ENCODE results near the gene MYL4.
"Not testable (repeated sequence)": the region's sequence is repeated elsewhere in the genome, so short reads cannot be mapped to it uniquely, and the experiment has no call there.

Gene MYL4

DNA sequence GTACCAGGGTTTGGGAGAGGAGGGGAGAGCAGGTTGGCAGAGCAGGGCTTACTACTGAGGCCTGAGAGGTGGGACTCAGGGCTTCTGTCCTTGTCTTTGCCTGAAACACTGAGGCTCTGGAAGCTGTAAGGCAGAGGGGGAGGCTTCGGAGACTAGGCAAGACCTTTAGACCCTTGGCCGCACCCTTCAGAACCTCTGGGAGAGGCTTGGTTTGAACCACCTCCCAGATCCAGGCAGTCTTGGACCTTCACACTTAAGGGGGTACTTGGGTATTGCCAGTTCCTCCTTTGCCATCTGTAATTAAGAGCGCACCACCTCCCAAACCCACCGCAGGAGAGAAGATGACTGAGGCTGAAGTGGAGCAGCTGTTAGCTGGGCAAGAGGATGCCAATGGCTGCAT, 12.9 kb downstream of the MYL4 start:
- DNase-seq = no peak

DNA sequence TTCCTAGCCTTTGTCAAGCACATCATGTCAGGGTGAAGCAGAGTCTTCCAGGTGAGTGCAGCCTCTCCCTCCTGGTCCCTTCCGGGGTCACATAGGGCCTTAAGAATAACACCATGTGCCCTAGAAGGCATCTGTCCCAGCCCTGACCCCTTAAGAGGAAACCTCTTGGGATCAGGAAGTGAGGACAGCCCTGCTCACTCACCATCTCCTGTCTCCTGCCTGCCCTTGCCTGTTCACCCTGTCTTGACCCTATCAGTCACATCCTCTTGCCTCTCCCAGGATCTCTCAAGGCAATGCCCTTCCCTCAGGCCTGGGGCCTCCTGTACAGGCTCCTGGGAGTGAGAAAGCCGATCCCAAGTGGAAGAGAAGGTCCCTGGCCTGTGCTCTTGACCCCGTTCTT, 13.9 kb downstream of the MYL4 start:
- DNase-seq = no peak

DNA sequence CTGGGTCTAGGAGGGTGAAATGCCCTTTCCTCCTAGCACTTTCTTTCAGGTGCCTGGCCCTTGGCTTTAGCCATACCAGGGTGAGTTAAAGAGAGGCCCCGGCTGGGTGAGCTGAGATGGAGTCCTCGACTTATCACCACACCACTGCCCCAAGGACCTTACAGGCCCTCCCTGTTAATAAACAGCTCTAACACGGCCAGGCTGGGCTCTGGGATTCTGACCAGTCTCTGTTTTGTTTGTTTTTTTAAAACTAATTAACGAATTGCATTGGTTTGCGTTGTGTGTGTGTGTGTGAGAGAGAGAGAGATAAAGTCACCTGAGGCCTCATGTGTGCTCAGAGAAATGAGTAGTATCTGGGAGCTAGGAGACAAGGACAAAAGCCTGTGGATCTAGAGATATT, 14.3 kb downstream of the MYL4 start:
- DNase-seq = no peak

DNA sequence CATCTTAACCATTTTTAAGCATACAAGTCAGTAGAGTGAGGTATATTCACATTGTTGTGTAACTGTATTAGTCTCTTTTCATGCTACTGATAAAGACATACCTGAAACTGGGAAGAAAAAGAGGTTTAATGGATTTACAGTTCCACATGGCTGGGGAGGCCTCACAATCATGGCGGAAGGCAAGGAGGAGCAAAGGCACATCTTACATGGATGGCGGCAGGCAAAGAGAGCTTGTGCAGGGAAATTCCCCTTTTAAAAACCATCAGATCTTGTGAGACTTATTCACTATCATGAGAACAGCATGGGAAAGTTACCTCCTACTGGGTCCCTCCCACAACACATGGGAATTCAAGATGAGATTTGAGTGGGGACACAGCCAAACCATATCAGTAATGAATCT, 14.9 kb downstream of the MYL4 start:
- not testable (repeated sequence) for DNase-seq

DNA sequence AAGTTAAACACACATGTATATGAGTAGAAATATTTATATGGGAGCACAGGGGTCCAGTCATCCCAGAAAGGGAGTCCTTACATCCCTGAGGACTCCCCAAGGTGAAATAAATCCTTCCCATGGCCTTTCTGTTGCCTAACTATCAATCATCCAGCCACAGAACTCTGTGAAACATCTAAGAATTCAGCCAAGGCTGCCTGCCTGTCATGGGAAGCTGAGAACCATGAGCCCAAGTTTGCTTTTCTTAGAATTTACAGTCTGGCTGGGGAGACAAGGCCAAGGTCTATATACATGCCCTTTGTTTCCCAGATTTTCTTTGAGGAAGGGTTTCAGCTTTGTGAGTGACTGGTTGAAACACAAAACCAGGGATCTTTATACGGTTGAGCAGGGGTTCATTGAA, 15.8 kb downstream of the MYL4 start:
- no peak for DNase-seq

DNA sequence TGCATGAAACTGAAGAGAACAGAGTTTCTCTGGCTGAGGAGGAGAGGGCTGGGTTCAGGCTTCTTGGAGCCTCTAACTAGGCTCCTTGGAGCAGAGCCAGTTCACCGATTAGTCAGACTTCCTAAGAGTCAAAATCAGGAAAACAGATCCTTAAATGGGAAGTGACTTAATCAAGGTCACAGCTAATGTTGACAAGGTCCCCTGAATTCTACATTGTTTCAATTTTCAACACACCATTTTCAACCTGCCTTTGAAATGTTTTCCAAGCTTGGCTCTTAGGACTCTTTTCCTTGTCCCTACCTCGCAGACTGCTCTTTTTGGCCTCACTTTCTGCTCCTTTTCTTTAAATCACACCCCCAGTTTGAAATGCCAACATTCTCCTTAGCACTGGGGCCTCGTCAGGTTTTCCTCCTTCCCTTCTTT, 16.3 kb downstream of the MYL4 start:
- no peak for DNase-seq

DNA sequence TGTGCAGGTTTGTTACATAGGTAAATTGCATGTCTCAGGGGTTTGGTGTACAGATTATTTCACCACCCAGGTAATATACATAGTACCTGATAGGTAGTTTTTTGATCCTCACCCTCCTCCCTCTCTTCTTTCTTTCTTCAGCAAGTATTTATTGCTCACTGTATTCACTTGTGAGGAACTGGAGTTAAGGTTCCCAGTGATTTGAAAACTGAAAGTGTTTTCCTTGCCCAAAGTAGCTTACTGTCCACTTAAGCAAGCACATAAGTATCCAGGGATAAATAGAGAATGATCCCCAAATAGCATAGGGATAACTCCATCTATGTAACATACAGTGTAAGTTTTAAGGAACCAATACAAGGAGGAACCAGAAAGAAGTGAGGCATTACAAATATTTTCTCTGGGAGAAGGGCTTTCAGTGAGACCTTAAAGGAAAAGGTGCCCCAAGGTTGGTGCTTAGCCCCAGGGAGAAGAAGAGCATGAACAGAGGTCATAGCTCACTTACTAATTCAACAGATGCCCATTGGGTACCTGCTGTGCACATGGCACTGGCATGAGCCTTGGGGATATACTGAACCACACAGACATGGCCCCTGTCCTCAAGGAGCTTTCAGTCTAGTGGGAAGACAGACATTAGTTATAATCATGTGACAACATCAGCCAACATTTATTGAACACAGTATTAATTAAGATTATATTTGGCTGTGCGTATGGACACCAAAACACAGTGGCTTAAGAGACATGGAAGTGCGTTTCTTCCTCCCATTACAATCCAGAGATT, 17.0 kb downstream of the MYL4 start:
- no peak for DNase-seq

DNA sequence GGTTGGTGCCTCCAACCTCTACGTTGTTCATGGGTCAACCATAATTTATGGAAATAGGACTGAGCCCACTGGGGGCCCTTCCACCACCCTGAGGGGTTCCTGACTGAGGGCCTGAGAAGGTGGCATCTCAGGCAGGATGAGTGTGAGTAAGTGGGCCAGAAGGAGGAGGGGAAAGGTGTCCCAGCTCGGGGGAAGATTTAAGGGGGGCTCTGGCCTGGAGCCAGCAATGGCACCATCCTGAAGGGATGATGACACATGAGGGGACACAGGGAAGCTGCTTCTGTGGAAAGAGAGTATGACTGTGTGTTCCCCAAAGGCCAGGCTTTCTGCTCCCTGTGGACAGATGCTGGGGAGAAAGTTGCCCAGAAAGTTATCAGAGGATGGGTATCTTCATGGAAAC, 18.7 kb downstream of the MYL4 start:
- no peak for DNase-seq

DNA sequence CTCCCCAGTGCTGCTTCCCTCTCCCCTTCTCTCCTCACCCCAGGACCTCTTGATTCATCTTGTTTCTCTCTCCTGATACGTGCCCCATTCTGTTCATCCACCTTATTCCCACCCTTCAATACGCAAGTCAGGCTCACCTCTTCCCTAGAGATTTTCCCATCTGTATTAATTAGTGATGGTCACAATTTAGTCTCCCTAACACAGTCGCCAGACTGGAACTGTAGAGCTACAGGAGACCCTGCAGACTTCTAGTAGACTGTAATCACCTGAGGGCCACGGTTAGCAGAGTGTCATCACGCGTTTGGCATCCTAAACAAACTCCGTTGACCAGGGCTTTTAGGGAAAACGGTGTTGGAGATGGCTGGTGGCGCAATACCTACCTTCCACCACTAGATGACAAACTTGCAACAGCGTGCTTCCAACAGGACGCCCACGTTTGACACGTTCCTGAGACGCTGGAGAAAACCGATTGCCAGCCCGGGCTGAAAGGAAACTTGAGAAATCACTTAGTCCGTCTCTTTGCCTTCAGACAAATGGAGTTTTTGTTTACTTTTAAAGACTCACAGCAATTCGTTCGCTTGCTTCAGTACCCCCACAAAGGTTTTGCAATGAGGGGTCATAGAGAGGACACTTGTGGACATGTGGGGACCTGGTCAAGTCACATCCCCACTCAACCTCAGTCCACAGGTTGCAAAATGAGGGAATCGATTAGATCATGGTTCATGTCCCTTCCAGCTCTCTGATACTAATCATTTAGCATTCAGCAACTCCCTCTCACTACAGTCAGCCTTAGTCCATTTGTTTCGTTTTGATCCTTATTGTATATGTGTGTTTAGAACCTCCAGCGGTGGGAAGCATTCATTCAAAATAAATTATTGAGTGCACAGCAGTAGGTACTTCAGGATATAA, 20.6 kb downstream of the MYL4 start:
- DNase-seq = peak; percentile 78

DNA sequence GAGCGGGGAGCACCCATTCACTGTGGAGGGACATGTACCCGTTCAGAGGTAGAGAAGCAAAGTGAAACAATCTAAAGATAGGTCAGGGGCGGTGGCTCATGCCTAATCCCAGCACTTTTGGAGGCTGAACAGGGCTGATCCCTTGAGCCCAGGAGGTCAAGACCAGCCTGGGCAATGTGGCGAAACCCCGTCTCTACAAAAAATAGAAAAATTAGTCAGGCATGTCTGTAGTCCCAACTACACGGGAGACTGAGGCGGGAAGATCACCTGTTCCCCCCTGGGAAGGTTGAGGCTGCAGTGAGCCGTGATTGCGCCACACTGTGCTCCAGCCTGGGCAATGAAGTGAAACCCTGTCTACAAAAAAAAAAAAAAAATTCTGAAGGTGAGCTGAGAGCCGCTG, 21.7 kb downstream of the MYL4 start:
- DNase-seq = no peak

DNA sequence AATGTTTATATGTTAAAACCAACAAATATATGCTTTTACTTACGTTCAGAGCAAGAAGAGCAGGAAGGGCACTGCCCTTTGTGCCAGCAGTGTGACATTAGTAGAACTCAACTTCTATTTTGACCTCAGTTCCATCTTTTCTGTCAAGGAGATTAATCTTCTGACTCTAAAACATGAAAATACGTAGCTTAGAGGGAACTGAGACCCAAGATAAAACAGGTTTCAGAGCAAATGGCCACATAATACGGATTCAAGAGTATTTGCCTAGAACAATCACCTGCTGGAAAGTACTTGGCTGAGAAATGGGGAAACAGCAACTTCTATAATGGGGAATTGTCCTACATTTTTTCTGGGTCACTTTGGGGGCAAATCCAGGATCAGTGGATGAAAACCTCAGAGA, 22.2 kb downstream of the MYL4 start:
- no peak for DNase-seq

DNA sequence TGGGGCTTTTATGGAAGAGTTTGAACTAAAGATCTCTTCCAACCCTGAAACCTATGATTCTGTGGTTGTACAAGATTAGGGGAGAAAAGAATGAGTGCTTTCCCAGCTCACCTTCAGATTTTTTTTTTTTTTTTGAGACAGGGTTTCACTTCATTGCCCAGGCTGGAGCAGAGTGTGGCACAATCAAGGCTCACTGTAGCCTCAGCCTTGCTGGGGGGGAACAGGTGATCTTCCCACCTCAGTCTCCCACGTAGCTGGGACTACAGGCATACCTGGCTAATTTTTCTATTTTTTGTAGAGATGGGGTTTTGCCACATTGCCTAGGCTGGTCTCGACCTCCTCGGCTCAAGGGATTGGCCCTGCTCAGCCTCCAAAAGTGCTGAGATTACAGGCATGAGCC, 22.7 kb downstream of the MYL4 start:
- no peak for DNase-seq

DNA sequence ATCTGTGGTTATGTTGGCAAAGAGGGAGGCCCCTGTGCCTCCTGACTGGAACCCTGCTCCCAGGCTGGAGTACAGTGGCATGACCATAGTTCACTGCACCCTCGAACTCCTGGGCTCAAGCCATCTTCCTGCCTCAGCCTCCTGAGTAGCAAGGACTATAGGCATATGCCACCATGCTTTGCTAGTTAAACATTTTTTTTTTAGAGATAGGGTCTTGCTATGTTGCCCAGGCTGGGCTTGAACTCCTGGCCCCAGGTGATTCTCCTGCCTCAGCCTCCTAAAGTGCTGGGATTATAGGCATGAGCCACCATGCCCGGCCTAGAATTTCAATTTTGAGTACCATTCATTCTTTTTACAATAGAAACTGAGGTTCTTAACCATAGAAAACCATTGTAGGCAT, 23.3 kb downstream of the MYL4 start:
- DNase-seq = no peak

DNA sequence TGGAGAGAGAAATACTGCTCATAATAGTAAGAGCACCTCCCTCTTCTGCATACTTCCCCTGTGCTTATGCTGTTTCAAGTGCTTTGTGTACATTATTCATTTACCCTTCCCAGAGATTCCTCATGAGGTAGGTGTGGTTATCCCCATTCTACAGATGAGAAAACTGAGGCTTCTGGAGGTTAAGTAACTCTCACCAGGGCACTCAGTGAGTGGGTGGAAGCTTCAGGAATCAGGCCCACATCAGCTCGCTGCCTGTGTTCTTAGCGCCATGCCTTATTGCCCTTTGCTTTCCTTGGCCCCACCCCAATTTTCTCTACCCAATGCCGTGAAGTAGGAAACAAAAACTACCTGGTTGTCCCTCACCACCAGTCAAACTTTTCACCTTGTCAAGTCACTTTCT, 26.4 kb downstream of the MYL4 start:
- DNase-seq = no peak

DNA sequence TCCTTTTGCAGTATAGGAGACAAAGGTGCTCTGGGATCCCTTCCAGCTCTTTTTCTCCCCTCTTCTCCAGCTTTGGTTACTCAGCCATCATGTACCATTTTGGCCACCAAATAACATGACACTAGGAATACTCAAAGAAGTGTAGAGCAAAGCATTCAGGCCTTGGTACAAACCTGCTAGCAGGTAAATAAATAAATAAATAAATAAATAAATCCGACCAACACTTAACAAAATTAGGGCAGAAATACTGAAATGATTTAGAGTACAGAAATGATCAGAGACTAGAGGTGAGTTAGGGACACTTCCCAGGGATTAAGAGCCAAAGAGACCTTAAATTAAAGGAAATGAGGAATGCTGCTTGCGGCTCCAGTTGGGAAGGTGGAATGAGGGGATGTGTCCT, 26.8 kb downstream of the MYL4 start:
- DNase-seq = no peak

DNA sequence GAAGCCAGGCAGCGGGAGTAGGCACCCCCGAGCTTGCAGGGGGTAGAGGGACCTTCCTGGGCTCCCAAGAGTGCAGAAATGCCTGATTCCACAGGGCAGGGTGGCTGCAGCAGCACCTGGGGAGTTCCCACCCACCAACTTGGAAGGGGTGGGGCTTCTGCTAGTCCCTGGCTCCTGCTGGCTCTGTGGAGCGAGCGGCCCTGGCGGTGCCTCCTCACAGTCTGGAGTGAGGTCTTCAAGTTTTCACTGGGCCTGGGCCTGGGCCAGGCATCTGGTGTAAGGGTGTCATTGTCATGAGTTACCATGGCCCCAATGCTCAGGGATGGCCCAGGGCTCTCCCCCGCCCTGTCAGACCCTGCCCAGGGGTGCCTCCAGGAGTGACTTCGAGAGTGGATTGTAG, 28.7 kb downstream of the MYL4 start:
- no peak for DNase-seq

DNA sequence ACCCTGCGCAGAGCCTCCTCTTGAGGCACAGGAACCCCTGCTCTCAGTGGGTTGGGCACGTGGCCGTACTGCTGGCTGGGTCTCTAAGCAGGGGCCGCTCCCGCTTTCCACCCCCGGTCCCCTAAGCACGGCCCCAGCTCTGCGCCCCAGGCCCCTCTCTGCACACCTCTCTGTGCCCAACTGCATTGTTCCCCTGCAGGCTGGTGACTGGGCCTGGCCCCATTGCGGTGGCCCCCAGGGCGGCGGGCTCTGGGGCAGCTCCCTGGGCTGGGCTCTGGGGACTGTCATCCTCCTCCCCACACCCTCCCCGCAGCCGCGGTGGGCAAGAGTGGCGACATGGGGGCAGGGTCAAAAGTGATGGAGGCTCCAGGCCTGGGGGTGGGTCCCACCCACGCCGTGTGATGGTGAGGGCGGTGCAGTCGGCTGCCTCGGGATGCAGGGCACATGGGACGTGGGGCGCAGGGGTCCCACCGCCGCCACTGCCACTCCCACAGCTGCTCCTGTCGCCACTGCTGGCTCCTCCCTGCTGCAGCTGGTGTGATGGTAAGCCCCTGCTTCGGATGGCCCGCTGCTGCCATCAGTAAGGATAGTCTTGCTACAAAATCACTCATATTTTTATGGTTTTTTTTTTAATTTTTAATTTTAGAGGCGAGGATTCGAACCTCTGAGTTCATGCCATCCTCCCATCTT, 29.3 kb downstream of the MYL4 start:
- DNase-seq = no peak

DNA sequence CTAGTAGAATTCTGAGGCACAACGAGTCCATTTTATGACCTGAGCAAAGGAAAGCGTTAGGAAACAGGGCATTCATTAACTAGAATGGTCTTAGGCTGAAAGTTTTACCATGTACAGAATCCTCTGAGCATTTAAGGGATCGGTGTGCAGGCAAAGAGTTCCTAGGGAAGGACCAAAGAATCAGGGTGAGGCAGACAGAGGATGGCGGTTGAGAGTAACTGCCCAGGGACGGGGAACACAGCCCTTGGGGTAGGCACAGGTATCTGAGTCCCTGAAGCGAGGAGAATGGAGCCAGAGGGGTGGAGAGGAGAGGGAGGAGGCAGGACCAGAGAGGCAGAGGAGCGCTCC, 30.4 kb downstream of the MYL4 start:
- no peak for DNase-seq

DNA sequence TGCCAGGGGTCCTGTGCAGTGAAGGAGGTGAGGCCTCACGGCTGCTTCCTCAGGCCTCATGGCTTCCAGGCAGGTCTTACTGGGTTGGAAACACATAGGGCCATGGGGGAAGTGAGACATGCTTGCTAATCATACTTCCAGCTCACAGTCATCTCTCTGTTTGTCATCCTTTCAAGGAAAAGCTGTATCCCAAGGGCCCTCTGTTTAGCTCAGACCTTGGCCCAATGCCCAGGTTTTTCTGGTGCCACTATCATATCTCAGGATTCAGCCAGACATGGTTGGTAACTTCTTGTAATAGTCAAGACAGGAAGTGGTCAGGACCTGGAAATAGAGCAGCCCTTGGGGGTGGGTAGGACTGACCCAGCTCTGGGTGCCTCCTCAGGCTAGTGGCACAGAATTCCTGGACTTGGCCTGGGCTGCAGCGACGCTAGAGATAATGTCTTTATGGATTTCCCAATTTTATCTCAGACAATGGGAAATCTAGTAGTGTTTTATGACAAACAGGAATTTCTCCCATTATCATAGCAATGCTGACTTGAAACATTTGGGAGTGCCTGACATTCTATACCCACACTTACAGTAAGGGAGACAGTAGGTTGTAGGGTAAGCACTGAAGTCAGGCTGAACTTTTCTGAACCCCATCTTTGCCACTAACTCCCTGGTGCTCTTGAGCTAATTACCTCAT, 31.0 kb downstream of the MYL4 start:
- DNase-seq = no peak

DNA sequence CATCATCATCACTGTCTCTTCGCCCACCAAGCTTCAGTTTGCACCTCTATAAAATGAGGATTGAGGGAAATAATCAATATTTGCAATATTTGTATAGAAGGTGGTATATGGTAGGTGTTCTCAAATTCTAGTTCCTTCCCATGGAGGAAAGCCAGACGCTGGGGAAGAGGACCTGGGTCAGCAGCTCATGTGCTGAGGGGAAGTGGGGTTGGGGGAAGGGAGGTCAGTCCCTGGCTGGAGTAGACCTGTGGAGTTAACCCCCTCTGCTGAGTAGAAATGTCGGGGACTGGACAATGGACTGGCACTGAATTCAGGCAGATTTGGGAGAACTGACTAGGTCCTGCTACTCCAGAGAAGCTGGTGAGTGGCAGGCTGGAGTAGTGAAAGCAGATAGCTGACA, 31.7 kb downstream of the MYL4 start:
- DNase-seq = no peak

DNA sequence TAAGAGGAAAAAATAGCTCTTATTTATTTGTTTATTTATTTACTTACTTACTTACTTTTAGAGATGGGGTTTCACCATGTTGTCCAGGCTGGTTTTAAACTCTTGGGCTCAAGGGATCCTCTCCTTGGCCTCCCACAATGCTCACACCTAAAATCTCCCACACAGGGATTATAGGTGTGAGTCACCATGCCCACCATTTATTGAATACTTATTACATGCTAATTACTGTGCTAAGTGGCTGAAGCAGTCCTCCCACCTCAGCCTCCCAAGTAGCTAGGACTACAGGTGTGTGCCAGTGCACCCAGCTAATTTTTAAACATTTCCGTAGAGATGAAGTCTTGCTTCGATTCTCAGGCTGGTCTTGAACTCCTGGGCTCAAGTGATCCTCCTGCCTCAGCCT, 33.5 kb downstream of the MYL4 start:
- no peak for DNase-seq

DNA sequence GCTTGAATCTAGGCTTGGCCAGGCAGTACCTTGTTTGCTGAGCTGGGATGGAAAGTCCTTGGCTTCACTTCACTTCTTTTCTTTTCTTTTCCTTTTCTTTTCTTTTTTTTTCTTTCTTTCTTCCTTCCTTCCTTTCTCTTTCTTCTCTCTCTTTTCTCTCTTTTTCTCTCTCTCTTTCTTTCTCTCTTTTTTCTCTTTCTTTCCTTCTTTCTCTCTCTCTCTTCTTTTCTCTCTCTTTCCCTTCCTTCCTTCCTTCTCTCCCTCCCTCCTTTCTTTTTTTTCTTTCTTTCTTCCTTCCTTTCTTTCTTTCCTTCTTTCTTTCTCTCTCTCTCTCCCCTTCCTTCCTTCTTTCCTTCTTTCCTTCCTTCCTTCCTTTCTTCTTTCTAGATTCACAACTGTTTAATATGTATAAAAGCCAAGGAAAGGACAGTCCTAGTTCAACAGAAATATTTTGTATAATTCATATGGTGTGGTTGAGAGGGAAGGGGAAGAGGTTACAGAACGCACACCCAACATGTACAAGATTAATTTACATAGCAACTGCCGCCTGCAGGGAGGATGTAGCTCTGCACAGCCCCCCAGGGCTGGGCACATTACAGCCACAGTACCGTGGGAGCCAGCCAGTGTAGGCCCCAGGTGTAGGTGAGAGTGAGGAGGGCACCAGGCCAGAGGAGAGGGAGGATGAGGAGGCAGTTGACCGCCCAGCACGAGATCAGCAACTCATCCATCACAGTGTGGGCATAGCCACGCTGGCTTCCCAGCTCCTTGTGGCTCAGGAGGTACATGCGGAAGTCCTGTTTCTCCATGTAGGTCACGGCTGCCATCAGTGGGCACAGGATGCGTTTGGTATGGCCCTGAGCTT, 34.8 kb downstream of the MYL4 start:
- DNase-seq = no peak
